ENCODE results near the gene PCDHGB1. TPM values are rescaled to one million over a fixed set of nuclear protein-coding genes. Genes with fewer than 3 reads are reported as not detected.

Gene PCDHGB1
- total and polyA plus RNA-seq, 8 donors = under 0.01 to 1.2 (median 0.43) TPM; not detected in 3

DNA sequence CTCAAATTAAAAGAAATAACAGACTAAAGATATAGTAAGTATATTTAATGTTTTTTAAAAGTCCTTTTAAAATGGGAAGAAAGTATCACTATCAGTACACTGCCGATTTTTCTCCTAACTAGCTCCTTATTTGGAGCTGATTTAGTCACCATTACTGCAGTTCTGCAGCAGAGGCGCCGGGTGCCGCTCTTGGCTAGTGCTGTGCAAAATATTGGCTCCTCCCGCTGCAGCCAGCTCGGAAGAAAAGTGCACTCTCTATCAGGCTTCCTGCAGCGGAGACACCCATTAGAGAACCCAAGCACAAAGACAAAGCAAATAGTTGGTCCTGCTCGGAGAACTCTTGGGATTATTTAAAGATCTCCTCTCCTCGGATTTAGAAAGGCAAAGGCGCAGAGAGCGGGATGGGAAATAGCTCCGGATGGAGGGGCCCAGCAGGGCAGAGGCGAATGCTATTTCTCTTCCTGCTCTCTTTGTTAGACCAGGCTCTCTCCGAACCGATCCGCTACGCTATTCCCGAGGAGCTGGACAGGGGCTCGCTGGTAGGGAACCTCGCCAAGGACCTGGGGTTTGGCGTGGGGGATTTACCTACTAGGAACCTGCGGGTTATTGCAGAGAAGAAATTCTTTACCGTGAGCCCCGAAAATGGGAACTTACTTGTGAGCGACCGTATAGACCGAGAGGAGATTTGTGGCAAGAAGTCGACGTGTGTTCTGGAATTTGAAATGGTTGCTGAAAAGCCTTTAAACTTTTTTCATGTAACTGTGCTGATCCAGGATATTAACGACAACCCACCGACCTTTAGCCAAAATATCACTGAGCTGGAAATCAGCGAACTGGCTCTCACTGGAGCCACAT lies 20.3 kb downstream of the PCDHGB1 start, which contains the start of gene PCDHGB3:
PCDHGB3 (plus strand) TSS at position 249 of the 855 bp plus-strand sequence; CDS start at position 402, 153 bp downstream.
- peaks cover 61 to 100% (median 86%) of the 10 kb centered on the region in 4 donors for H3K9me3 ChIP-seq
- H3K27ac ChIP-seq = no peak within 1 kb of the TSS
- 17 to 21% (median 18%) methylated on average over 30 to 32 of the region's 32 CpGs for WGBS, 5 donors
- intact Hi-C loops (cut with DNase I; ENCODE audit: low total_unique reads) = no loop called here
- no peaks in the 10 kb centered on the region for H3K4me1 ChIP-seq
- no peak for TF ChIP-seq POLR2AphosphoS5 (IDR thresholded peaks at IDR 0.05)
- TF ChIP-seq CTCF (IDR thresholded peaks at IDR 0.05) = no peak
- TF ChIP-seq EP300 (IDR thresholded peaks at IDR 0.05) = no peak
- TF ChIP-seq POLR2A (IDR thresholded peaks at IDR 0.05) = no peak
- peak in 1 of 2 donors; percentile 52 for DNase-seq
- H3K27me3 ChIP-seq = peaks cover 0 to 72% (median 38%) of the 10 kb centered on the region in 3 donors
- H3K36me3 ChIP-seq = peaks cover 0 to 11% (median 0%) of the 10 kb centered on the region in 4 donors
- peak within 1 kb of the TSS in 3 of 4 donors; percentile 20 to 30 (median 26) for H3K4me3 ChIP-seq

- peaks cover 57 to 100% (median 85%) of the 10 kb centered on the region in 4 donors for H3K9me3 ChIP-seq
- peaks cover 0 to 65% (median 27%) of the 10 kb centered on the region in 3 donors for H3K27me3 ChIP-seq
- no peaks in the 10 kb centered on the region for H3K4me1 ChIP-seq
- intact Hi-C loops (cut with DNase I; ENCODE audit: low total_unique reads) = no loop called here
- no peak overlapping the region for H3K4me3 ChIP-seq
- H3K36me3 ChIP-seq = peaks cover 0 to 11% (median 0%) of the 10 kb centered on the region in 4 donors
- no peak overlapping the region for H3K27ac ChIP-seq
- WGBS, 5 donors = 34 to 41% (median 36%) methylated on average over 47 to 69 of the region's 69 CpGs
- TF ChIP-seq POLR2AphosphoS5 (IDR thresholded peaks at IDR 0.05) (no peak), CTCF (IDR thresholded peaks at IDR 0.05) (no peak), POLR2A (IDR thresholded peaks at IDR 0.05) (no peak), EP300 (IDR thresholded peaks at IDR 0.05) (no peak)
- no peak for DNase-seq
Observed at GRCh38 chr5:141371572-141372475, 21.9 kb downstream of the PCDHGB1 start.

- intact Hi-C loops (cut with DNase I; ENCODE audit: low total_unique reads) = no loop called here
- H3K9me3 ChIP-seq = peaks cover 54 to 100% (median 89%) of the 10 kb centered on the region in 4 donors
- H3K27me3 ChIP-seq = peaks cover 0 to 73% (median 22%) of the 10 kb centered on the region in 3 donors
- H3K36me3 ChIP-seq = peaks cover 0 to 11% (median 0%) of the 10 kb centered on the region in 4 donors
- DNase-seq = peak in 1 of 2 donors; percentile 27
- TF ChIP-seq POLR2AphosphoS5 (IDR thresholded peaks at IDR 0.05) = no peak
- no peak for TF ChIP-seq POLR2A (IDR thresholded peaks at IDR 0.05)
- no peak for TF ChIP-seq CTCF (IDR thresholded peaks at IDR 0.05)
- TF ChIP-seq EP300 (IDR thresholded peaks at IDR 0.05) = no peak
- peak within 1 kb of the TSS in 2 of 4 donors; percentile 0 to 23 for H3K4me3 ChIP-seq
- H3K4me1 ChIP-seq = no peaks in the 10 kb centered on the region
- WGBS, 5 donors = 16 to 27% (median 21%) methylated on average over 17 to 27 of the region's 27 CpGs
- H3K27ac ChIP-seq = no peak within 1 kb of the TSS
Observed at GRCh38 chr5:141373673-141374317, 23.9 kb downstream of the PCDHGB1 start, which contains the start of gene PCDHGA6. Gene PCDHGA6 (plus strand): TSS chr5:141373891. CDS start chr5:141374084, 193 bp downstream.
